H1 (cell line): Measurements from ENCODE around the gene INPP4B. TPM values are rescaled to one million over a fixed set of nuclear protein-coding genes. Genes with fewer than 3 reads are reported as not detected.
A peak's percentile ranks its signal among the peaks of the same experiment; 100 is the strongest.

Experiments used
- CTCF ChIA-PET: fragments of 300-600 bp; sonication (Branson Sonifier 250); formaldehyde crosslinking; loops from one replicate; lab custom pipeline; 2021; ENCODE audit not compliant: partially characterized antibody; lab: Charles Lee
- POLR2A ChIA-PET: fragments of 300-600 bp; sonication (Branson Sonifier 250); formaldehyde crosslinking; loops from one replicate; lab custom pipeline; 2021; ENCODE audit warnings: inconsistent platforms; ENCODE audit not compliant: partially characterized antibody; lab: Charles Lee
- DNase-seq, 2 experiments: peaks; one replicate each; pipeline versions ENCODE4 v3.0.0 to v3.0.0-alpha.2; 2010 to 2022; ENCODE audit warnings: low spot score in 2 of 2, low read depth in 1 of 2, mixed read lengths in 1 of 2
- FAIRE-seq: peaks from 2 replicates; lab custom pipeline; 2011; peaks lifted over from hg19 to GRCh38; lab: Jason Lieb, UNC
- H2AFZ ChIP-seq: 2 replicates; pipeline ENCODE4 v1.8.1; 2012; ENCODE audit warnings: low read length, inconsistent platforms
- H2AK5ac ChIP-seq: 2 replicates; pipeline ENCODE4 v1.6.1; 2013; ENCODE audit warnings: low read depth, low read length
- H2BK120ac ChIP-seq: replicated peaks from 2 replicates; pipeline ENCODE3; 2013; ENCODE audit warnings: low read depth, low read length, inconsistent platforms
- H2BK12ac ChIP-seq: 2 replicates; pipeline ENCODE4 v1.6.1; 2013; ENCODE audit warnings: low read depth, low read length
- H2BK15ac ChIP-seq: 2 replicates; pipeline ENCODE4 v1.6.1; 2013; ENCODE audit warnings: low read length
- H2BK20ac ChIP-seq: 2 replicates; pipeline ENCODE4 v1.6.1; 2013; ENCODE audit warnings: low read length
- H2BK5ac ChIP-seq: 2 replicates; pipeline ENCODE4 v1.6.1; 2013; ENCODE audit warnings: low read depth, low read length
- H3K14ac ChIP-seq: 2 replicates; pipeline ENCODE4 v1.6.1; 2013; ENCODE audit warnings: inconsistent platforms; ENCODE audit not compliant: insufficient read length
- H3K18ac ChIP-seq: 2 replicates; pipeline ENCODE4 v1.6.1; 2013; ENCODE audit warnings: low read length; ENCODE audit errors: extremely low read depth
- H3K23ac ChIP-seq: 2 replicates; pipeline ENCODE4 v1.6.1; 2013; ENCODE audit warnings: inconsistent platforms; ENCODE audit not compliant: insufficient read length
- H3K23me2 ChIP-seq: 2 replicates; pipeline ENCODE4 v1.6.1; 2013; ENCODE audit warnings: low read depth, low read length
- H3K27ac ChIP-seq: 2 replicates; pipeline ENCODE4 v1.6.1; 2011; ENCODE audit warnings: low read depth, low read length, inconsistent platforms
- H3K27me3 ChIP-seq, 4 experiments: replicated peaks in 1 of 4; 1 replicate in 1 of 4; 2 replicates in 3 of 4; pipeline versions ENCODE4 v1.6.1 to v1.8.1; 2011 to 2013; ENCODE audit warnings: low read length in 3 of 4, mild to moderate bottlenecking in 3 of 4, inconsistent platforms in 2 of 4, mixed read lengths in 2 of 4, moderate library complexity in 1 of 4; ENCODE audit not compliant: control insufficient read depth in 3 of 4, insufficient read depth in 3 of 4; ENCODE audit errors: extremely low read depth in 1 of 4
- H3K36me3 ChIP-seq, 4 experiments: 2 replicates each; pipeline versions ENCODE4 v1.6.1 to v1.8.1; 2011 to 2013; ENCODE audit warnings: mild to moderate bottlenecking in 4 of 4, low read length in 3 of 4, moderate library complexity in 2 of 4, control low read depth in 1 of 4, inconsistent platforms in 1 of 4; ENCODE audit not compliant: insufficient read depth in 4 of 4, control insufficient read depth in 2 of 4
- H3K4ac ChIP-seq: replicated peaks from 2 replicates; pipeline ENCODE3; 2013; ENCODE audit warnings: low read length, low read depth, mixed read lengths, inconsistent platforms; ENCODE audit not compliant: insufficient read length
- H3K4me1 ChIP-seq, 4 experiments: replicated peaks in 1 of 4; 1 replicate in 1 of 4; 2 replicates in 3 of 4; pipeline versions ENCODE4 v1.6.1 to v1.8.1; 2011 to 2013; ENCODE audit warnings: low read length in 3 of 4, inconsistent platforms in 2 of 4, mixed read lengths in 1 of 4; ENCODE audit not compliant: insufficient read depth in 4 of 4, control insufficient read depth in 3 of 4
- H3K4me2 ChIP-seq, 2 experiments: 2 replicates each; pipeline versions ENCODE4 v1.6.1 to v1.8.1; 2011 to 2013; ENCODE audit warnings: low read depth in 2 of 2, low read length in 2 of 2, control low read depth in 1 of 2, inconsistent platforms in 1 of 2, mild to moderate bottlenecking in 1 of 2; ENCODE audit not compliant: insufficient read depth in 1 of 2
- H3K4me3 ChIP-seq, 4 experiments: fragments of 200-600, 300-600 bp in 1 of 4; sonication (generic), shearing (Covaris generic), sonication (Bioruptor Twin) in 1 of 4; 2 replicates each; pipeline versions ENCODE4 v1.5.1 to v1.8.1; 2011 to 2016; ENCODE audit warnings: low read length in 4 of 4, low read depth in 3 of 4, control low read depth in 2 of 4, inconsistent platforms in 2 of 4, mild to moderate bottlenecking in 2 of 4, mixed read lengths in 1 of 4, moderate library complexity in 1 of 4; ENCODE audit not compliant: insufficient read depth in 2 of 4; ENCODE audit errors: extremely low read depth in 1 of 4
- H3K56ac ChIP-seq: replicated peaks from 2 replicates; pipeline ENCODE3; 2013; ENCODE audit warnings: low read depth, mild to moderate bottlenecking, mixed read lengths, low read length, inconsistent platforms; ENCODE audit not compliant: insufficient read length
- H3K79me1 ChIP-seq: 2 replicates; pipeline ENCODE4 v1.6.1; 2013; ENCODE audit warnings: low read depth, low read length, control low read depth
- H3K79me2 ChIP-seq, 2 experiments: 2 replicates each; pipeline versions ENCODE4 v1.6.1 to v1.8.1; 2012 to 2013; ENCODE audit warnings: low read length in 2 of 2, mild to moderate bottlenecking in 2 of 2, inconsistent platforms in 1 of 2; ENCODE audit not compliant: insufficient read depth in 2 of 2, control insufficient read depth in 1 of 2
- H3K9ac ChIP-seq, 4 experiments: replicated peaks in 1 of 4; 1 replicate in 1 of 4; 2 replicates in 3 of 4; pipeline versions ENCODE4 v1.6.1 to v1.8.1; 2011 to 2013; ENCODE audit warnings: low read depth in 3 of 4, low read length in 3 of 4, control low read depth in 2 of 4, mild to moderate bottlenecking in 2 of 4, moderate library complexity in 2 of 4, inconsistent platforms in 1 of 4; ENCODE audit errors: extremely low read depth in 1 of 4
- H3K9me3 ChIP-seq, 2 experiments: 2 replicates each; pipeline versions ENCODE4 v1.6.1 to v1.8.1; 2012 to 2013; ENCODE audit warnings: mild to moderate bottlenecking in 2 of 2, moderate library complexity in 2 of 2, control low read depth in 1 of 2, inconsistent platforms in 1 of 2, low read depth in 1 of 2, low read length in 1 of 2, mixed read lengths in 1 of 2; ENCODE audit not compliant: insufficient read depth in 2 of 2
- H4K20me1 ChIP-seq, 2 experiments: replicated peaks in 1 of 2; 2 replicates each; pipeline versions ENCODE3 to v1.8.1; 2011 to 2013; ENCODE audit warnings: inconsistent platforms in 2 of 2, low read length in 2 of 2, mild to moderate bottlenecking in 1 of 2; ENCODE audit not compliant: insufficient read depth in 2 of 2, control insufficient read depth in 1 of 2
- H4K5ac ChIP-seq: 2 replicates; pipeline ENCODE4 v1.6.1; 2013; ENCODE audit warnings: low read length, low read depth, mixed read lengths, inconsistent platforms; ENCODE audit not compliant: insufficient read length
- H4K8ac ChIP-seq: 2 replicates; pipeline ENCODE4 v1.8.0; 2013; ENCODE audit warnings: mild to moderate bottlenecking, moderate library complexity, low read length, inconsistent platforms; ENCODE audit not compliant: insufficient read depth; ENCODE audit errors: extremely low read depth
- H4K91ac ChIP-seq: replicated peaks from 2 replicates; pipeline ENCODE3; 2013; ENCODE audit warnings: low read length, mixed read lengths, inconsistent platforms; ENCODE audit not compliant: insufficient read length
- CEBPB ChIP-seq: IDR thresholded peaks from 2 replicates; pipeline ENCODE4 v1.6.1; 2012; ENCODE audit warnings: low read depth, low read length
- CHD2 ChIP-seq: IDR thresholded peaks from 2 replicates; pipeline ENCODE4 v1.6.1; 2012; ENCODE audit warnings: low read length, improper control_type of control experiment
- CREB1 ChIP-seq: IDR thresholded peaks from 2 replicates; pipeline ENCODE4 v1.6.1; 2012; ENCODE audit warnings: inconsistent platforms
- CTCF ChIP-seq, 3 experiments: IDR thresholded peaks; 1 replicate in 2 of 3; 2 replicates in 1 of 3; pipeline versions ENCODE4 v1.5.1 to v1.6.1; 2011; ENCODE audit warnings: low read length in 3 of 3, mild to moderate bottlenecking in 3 of 3, inconsistent platforms in 2 of 3, low read depth in 1 of 3, moderate library complexity in 1 of 3; ENCODE audit not compliant: insufficient read depth in 1 of 3; ENCODE audit errors: control extremely low read depth in 1 of 3
- HDAC2 ChIP-seq, 2 experiments: fragments of 300-600 bp in 1 of 2; sonication (generic) in 1 of 2; IDR thresholded peaks; 2 replicates each; pipeline ENCODE4 v1.6.1; 2011 to 2012; ENCODE audit warnings: low read depth in 2 of 2, low read length in 2 of 2, mild to moderate bottlenecking in 2 of 2, moderate library complexity in 2 of 2, borderline replicate concordance in 1 of 2, inconsistent platforms in 1 of 2
- MAFK ChIP-seq: IDR thresholded peaks from 2 replicates; pipeline ENCODE4 v1.6.1; 2012; ENCODE audit warnings: low read depth, mild to moderate bottlenecking, improper control_type of control experiment, low read length
- NANOG ChIP-seq: IDR thresholded peaks from 2 replicates; pipeline ENCODE4 v1.6.1; 2011; ENCODE audit warnings: low read length, low read depth, mild to moderate bottlenecking, inconsistent platforms; ENCODE audit not compliant: insufficient read depth, poor library complexity, severe bottlenecking
- NRF1 ChIP-seq: IDR thresholded peaks from 2 replicates; pipeline ENCODE4 v1.6.1; 2011; ENCODE audit warnings: mild to moderate bottlenecking, low read depth, low read length, improper control_type of control experiment
- SAP30 ChIP-seq: fragments of 300-600 bp; sonication (generic); IDR thresholded peaks from 2 replicates; pipeline ENCODE4 v1.7.1; 2012; ENCODE audit warnings: low read length, moderate library complexity, mild to moderate bottlenecking, inconsistent platforms; ENCODE audit not compliant: insufficient read depth, insufficient replicate concordance
- SRF ChIP-seq: IDR thresholded peaks from 2 replicates; pipeline ENCODE4 v1.6.1; 2011; ENCODE audit warnings: mild to moderate bottlenecking, low read depth, low read length, moderate library complexity
- TEAD4 ChIP-seq: IDR thresholded peaks from 2 replicates; pipeline ENCODE4 v1.6.1; 2012; ENCODE audit warnings: low read depth, low read length, inconsistent platforms, mixed read lengths
- YY1 ChIP-seq: IDR thresholded peaks from 2 replicates; pipeline ENCODE4 v1.6.1; 2011; ENCODE audit warnings: low read depth, mild to moderate bottlenecking, low read length
- WGBS, 2 experiments: shearing (Covaris generic) in 1 of 2; methylation state at CpG; one replicate each; pipeline versions ENCODE4 v1.1.6 to v1.1.7; 2013 to 2015; ENCODE audit warnings: low lambda C conversion rate in 2 of 2, mixed read lengths in 2 of 2, inconsistent platforms in 1 of 2, low coverage in 1 of 2, missing lambda C conversion rate in 1 of 2; ENCODE audit not compliant: insufficient replicate concordance in 2 of 2, insufficient coverage in 1 of 2, insufficient read length in 1 of 2; ENCODE audit errors: extremely low coverage in 1 of 2, missing lambda C conversion rate in 1 of 2; 5-methylcytosine and 5-hydroxymethylcytosine counted together
- polyA plus RNA-seq, 7 experiments: library from polyadenylated mRNA; depleted of rRNA in 3 of 7; stranded (reverse) in 5 of 7; unstranded in 2 of 7; fragments of >200 nt in 5 of 7; fragments of 200-250 nt in 2 of 7; gene quantifications; 1 replicate in 5 of 7; 2 replicates in 1 of 7; 4 replicates in 1 of 7; pipeline versions ENCODE4 v1.2.1 to v1.2.3, GENCODE V29; 2011 to 2013; ENCODE audit warnings: missing spikeins in 2 of 7, mixed read lengths in 2 of 7
- total RNA-seq: library from RNA; stranded (reverse); fragmentation: NEBNext Ultra II Directional; extraction: Animal tissue kit (Norgen Biotek cat#: 25700); gene quantifications from 2 replicates; pipeline ENCODE4 v1.2.1, GENCODE V29; 2021

INPP4B gene
- total and polyA plus RNA-seq, 2 of the 8 experiments (the other 6 are each of a cell fraction or from before 2014, with no cell fraction given): 0.11 to 0.54 TPM

- H3K27me3 ChIP-seq: peaks cover 0 to 1% (median 0%) of the 10 kb centered on the region in 4 experiments; a peak in 1 of 7 replicates
- H2AK5ac ChIP-seq: no peak overlapping the region
- no peak overlapping the region for H3K9ac ChIP-seq
- POLR2A ChIA-PET: no interaction called here
- H2BK12ac ChIP-seq: no peak overlapping the region
- FAIRE-seq: no peak
- H4K20me1 ChIP-seq: no peaks in the 10 kb centered on the region
- H2BK5ac ChIP-seq: no peak overlapping the region
- CTCF ChIA-PET: interaction anchor here (1.4 kb wide), 1 partner anchor 47 kb away, joined by 4 read pairs; no protein-coding TSS in a partner anchor
- H3K36me3 ChIP-seq: no peaks in the 10 kb centered on the region
- DNase-seq: no peak
- H3K79me2 ChIP-seq: no peaks in the 10 kb centered on the region
- peaks cover 0 to 19% (median 11%) of the 10 kb centered on the region in 4 experiments; a peak in 4 of 7 replicates for H3K4me1 ChIP-seq
- H2BK20ac ChIP-seq: no peak overlapping the region
- H3K4me3 ChIP-seq: no peak overlapping the region
- H4K8ac ChIP-seq: no peak overlapping the region
- H2BK120ac ChIP-seq: no peak overlapping the region
- H3K18ac ChIP-seq: no peak overlapping the region
- no peak overlapping the region for H2BK15ac ChIP-seq
- no peaks in the 10 kb centered on the region for H3K9me3 ChIP-seq
- peak overlapping the region; percentile 82; the same call in 1 of the 2 replicates for H2AFZ ChIP-seq
- 96% methylated on average over 2 of the region's 2 CpGs; no CpG with 5 or more reads in 1 of the 2 experiments for WGBS, 2 experiments
- no peaks in the 10 kb centered on the region for H3K23me2 ChIP-seq
- no peak overlapping the region for H4K91ac ChIP-seq
- no peak overlapping the region for H3K14ac ChIP-seq
- H3K4me2 ChIP-seq: no peak overlapping the region
- H3K56ac ChIP-seq: no peak overlapping the region
- no peak overlapping the region for H3K4ac ChIP-seq
- H3K23ac ChIP-seq: no peak overlapping the region
- H4K5ac ChIP-seq: no peak overlapping the region
- no peak overlapping the region for H3K27ac ChIP-seq
- H3K79me1 ChIP-seq: no peaks in the 10 kb centered on the region
- TF ChIP-seq CREB1 (no peak), CEBPB (no peak), SAP30 (no peak), NRF1 (no peak), TEAD4 (no peak), CTCF (IDR thresholded peaks at IDR 0.05; ENCODE audit: control extremely low read depth in 1 of 3, insufficient read depth in 1 of 3, low read depth in 1 of 3, low read length in 3 of 3) (no peak), CHD2 (no peak), YY1 (no peak), MAFK (no peak), NANOG (no peak), HDAC2 (IDR thresholded peaks at IDR 0.05; ENCODE audit: borderline replicate concordance in 1 of 2, low read depth in 2 of 2, low read length in 2 of 2) (no peak), SRF (no peak)
Measured at GRCh38 chr4:142402900-142403299, 443.2 kb downstream of the INPP4B start.
